SK-N-SH (cell line): Measurements from ENCODE around the gene EIF5A. TPM values are rescaled to one million over a fixed set of nuclear protein-coding genes. Genes with fewer than 3 reads are reported as not detected.

Experiments used
- CTCF ChIA-PET: fragments of 300-600, 350-600 bp; formaldehyde crosslinking; extraction: SDS; loops from one replicate; lab custom pipeline; 2021; lab: Yijun Ruan, JAX
- POLR2A ChIA-PET: fragments of 350-600 bp; sonication (Branson Sonifier 250); formaldehyde crosslinking; extraction: SDS; loops from one replicate; lab custom pipeline; 2020; ENCODE audit warnings: antibody characterized with exemption, inconsistent platforms; lab: Yijun Ruan, JAX
- DNase-seq: peaks from one replicate; pipeline ENCODE4 v3.0.0; 2012
- H2AFZ ChIP-seq: fragments of 200-600 bp; sonication (generic); 2 replicates; pipeline ENCODE4 v1.8.1; 2016; ENCODE audit warnings: antibody characterized with exemption, mild to moderate bottlenecking, low read depth
- H3F3A ChIP-seq: fragments of 200-600 bp; sonication (generic); replicated peaks from 2 replicates; pipeline ENCODE3; 2016; ENCODE audit warnings: antibody characterized with exemption, mild to moderate bottlenecking; ENCODE audit not compliant: insufficient read depth
- H3K27ac ChIP-seq, 2 experiments: fragments of 200-500 bp in 1 of 2; fragments of 200-600 bp in 1 of 2; sonication (Bioruptor generic) in 1 of 2; sonication (generic), shearing (Covaris generic) in 1 of 2; 2 replicates each; pipeline versions ENCODE4 v1.5.1 to v1.6.1; 2014 to 2016; ENCODE audit warnings: low read depth in 2 of 2, inconsistent platforms in 1 of 2, low read length in 1 of 2, mild to moderate bottlenecking in 1 of 2, mixed read lengths in 1 of 2
- H3K27me3 ChIP-seq: fragments of 200-600 bp; sonication (generic), shearing (Covaris generic); 2 replicates; pipeline ENCODE4 v1.6.1; 2016; ENCODE audit warnings: mixed run types; ENCODE audit not compliant: insufficient read depth
- H3K36me3 ChIP-seq, 2 experiments: fragments of 200-500 bp in 1 of 2; fragments of 200-600 bp in 1 of 2; sonication (Bioruptor generic) in 1 of 2; sonication (generic) in 1 of 2; replicated peaks in 1 of 2; 2 replicates each; pipeline versions ENCODE3 to v1.5.1; 2014 to 2016; ENCODE audit warnings: low read length in 1 of 2, mild to moderate bottlenecking in 1 of 2; ENCODE audit not compliant: insufficient read depth in 2 of 2, control insufficient read depth in 1 of 2
- H3K4me1 ChIP-seq, 2 experiments: fragments of 200-500 bp in 1 of 2; fragments of 200-600 bp in 1 of 2; sonication (Bioruptor generic) in 1 of 2; sonication (generic), shearing (Covaris generic) in 1 of 2; 2 replicates each; pipeline versions ENCODE4 v1.5.1 to v1.6.1; 2014 to 2016; ENCODE audit warnings: low read depth in 1 of 2, low read length in 1 of 2, mixed run types in 1 of 2; ENCODE audit not compliant: insufficient read depth in 2 of 2, control insufficient read depth in 1 of 2
- H3K4me2 ChIP-seq: fragments of 200-600 bp; sonication (generic), shearing (Covaris generic); 2 replicates; pipeline ENCODE4 v1.6.1; 2017; ENCODE audit warnings: mixed run types
- H3K4me3 ChIP-seq, 2 experiments: fragments of 200-500 bp in 1 of 2; fragments of 200-600 bp in 1 of 2; sonication (Bioruptor generic) in 1 of 2; sonication (generic), shearing (Covaris generic) in 1 of 2; 2 replicates each; pipeline versions ENCODE4 v1.5.1 to v1.8.1; 2014 to 2016; ENCODE audit warnings: low read depth in 2 of 2, inconsistent platforms in 1 of 2, low read length in 1 of 2, mild to moderate bottlenecking in 1 of 2, mixed read lengths in 1 of 2, moderate library complexity in 1 of 2
- H3K79me2 ChIP-seq: fragments of 200-600 bp; sonication (generic); 2 replicates; pipeline ENCODE4 v1.8.1; 2017; ENCODE audit warnings: mild to moderate bottlenecking; ENCODE audit not compliant: insufficient read depth
- H3K9ac ChIP-seq: fragments of 200-600 bp; sonication (generic); 2 replicates; pipeline ENCODE4 v1.6.1; 2017; ENCODE audit warnings: mixed run types
- H3K9me2 ChIP-seq: fragments of 200-600 bp; sonication (generic); 2 replicates; pipeline ENCODE4 v1.6.1; 2017; ENCODE audit warnings: mixed run types
- H3K9me3 ChIP-seq: fragments of 200-600 bp; sonication (generic); 2 replicates; pipeline ENCODE4 v1.6.1; 2017; ENCODE audit warnings: mixed run types, mild to moderate bottlenecking, moderate library complexity
- H4K20me1 ChIP-seq: fragments of 200-600 bp; sonication (generic); 2 replicates; pipeline ENCODE4 v1.6.1; 2017; ENCODE audit warnings: mild to moderate bottlenecking, mixed run types; ENCODE audit not compliant: insufficient read depth
- FOXJ3 ChIP-seq: sonication (generic); formaldehyde crosslinking; IDR thresholded peaks from 2 replicates; pipeline ENCODE4 v1.5.1; 2020; ENCODE audit warnings: mild to moderate bottlenecking, missing genetic modification reagents
- NRF1 ChIP-seq: IDR thresholded peaks from 2 replicates; pipeline ENCODE4 v1.6.1; 2012; ENCODE audit warnings: low read depth, mild to moderate bottlenecking, low read length
- POLR2AphosphoS5 ChIP-seq: IDR thresholded peaks from 2 replicates; pipeline ENCODE4 v1.6.1; 2012; ENCODE audit warnings: low read depth, low read length
- WGBS: methylation state at CpG from one replicate; pipeline ENCODE4 v1.1.6; 2017; ENCODE audit warnings: low lambda C conversion rate; 5-methylcytosine and 5-hydroxymethylcytosine counted together
- polyA plus RNA-seq, 3 experiments: library from polyadenylated mRNA; depleted of rRNA; stranded (reverse); fragments of >200 nt; gene quantifications; 2 replicates each; pipeline ENCODE4 v1.2.3, GENCODE V29; 2012
- TF ChIP-seq, protein P1 (sequence below): fragments of 200-600 bp; sonication (generic); IDR thresholded peaks from 2 replicates; pipeline ENCODE4 v1.6.1; 2017; ENCODE audit warnings: antibody characterized with exemption, mild to moderate bottlenecking, moderate library complexity
- TF ChIP-seq, protein P2 (sequence below): IDR thresholded peaks from 2 replicates; pipeline ENCODE4 v1.4.0; 2012; ENCODE audit warnings: low read depth, borderline replicate concordance

The EIF5A gene
- polyA plus RNA-seq, 1 of the 3 experiments (the other 2 are of a cell fraction): 971 TPM

DNA sequence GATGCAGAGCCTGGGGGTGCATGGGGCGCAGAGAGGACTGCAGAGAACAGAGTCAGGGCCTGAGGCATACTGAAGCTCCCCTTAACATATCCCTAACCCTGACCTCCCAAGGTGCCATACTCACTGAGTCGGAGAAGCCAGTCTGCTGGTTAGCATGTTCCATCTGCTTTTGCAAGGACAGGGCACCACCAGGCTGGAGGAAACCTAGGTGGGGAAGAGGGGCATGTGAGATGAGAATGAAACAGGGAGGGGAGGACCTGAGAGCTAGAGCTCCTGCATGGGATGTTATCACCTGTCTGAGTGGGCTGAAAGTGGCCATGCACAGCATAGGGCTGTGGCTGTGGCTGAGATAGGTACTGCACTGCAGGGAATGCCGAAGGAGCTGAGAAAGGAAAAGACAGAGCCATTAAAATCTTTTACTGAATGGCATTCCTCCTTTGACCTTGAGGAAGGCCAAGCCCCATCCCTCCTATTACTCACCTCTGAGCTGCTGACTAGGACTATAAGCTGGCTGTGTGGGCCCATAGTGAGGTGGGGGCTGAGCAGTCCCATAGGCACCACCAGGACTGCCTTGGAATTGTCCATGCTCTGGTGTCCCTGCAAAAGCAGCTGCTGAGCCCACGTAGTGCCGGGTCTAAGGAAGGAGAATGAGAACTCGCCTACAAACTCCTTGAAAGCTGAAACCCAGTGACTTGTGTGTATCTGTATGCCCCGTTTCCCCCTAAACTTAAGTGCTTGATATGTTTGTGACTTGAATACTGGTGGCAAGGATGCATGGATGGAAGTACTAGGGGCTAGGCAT, 5.9 kb downstream of the EIF5A start:
- WGBS: 78% methylated on average over 6 of the region's 7 CpGs
- Histone ChIP-seq H3K27me3 (no peaks in the 10 kb centered on the region), H3K36me3 (peaks cover 53 to 59% of the 10 kb centered on the region in 2 experiments), H4K20me1 (peaks cover 62% of the 10 kb centered on the region), H3K9me2 (no peaks in the 10 kb centered on the region), H3K4me1 (peaks cover 23 to 49% of the 10 kb centered on the region in 2 experiments), H2AFZ (no peak overlapping the region), H3F3A (peaks cover 63% of the 10 kb centered on the region), H3K9ac (no peak overlapping the region), H3K9me3 (no peaks in the 10 kb centered on the region), H3K27ac (peak overlapping the region in 1 of 2 experiments; percentile 8; a peak in 2 of 4 replicates), H3K4me3 (peak overlapping the region in 1 of 2 experiments; percentile 94; a peak in 1 of 4 replicates), H3K79me2 (peaks cover 62% of the 10 kb centered on the region), H3K4me2 (peak overlapping the region; percentile 99; the same call in 1 of the 2 replicates)
- no peak for DNase-seq
- CTCF ChIA-PET: interaction anchor here (0.6 to 2.2 kb wide), 9 partner anchors 11 to 99 kb away, joined by 3 to 7 read pairs (median 3); no protein-coding TSS in a partner anchor
- POLR2A ChIA-PET: interaction anchor here (0.8 to 1.2 kb wide), 2 partner anchors 12 to 16 kb away, joined by 3 to 6 read pairs; partner anchors contain the start of gene NEURL4
- TF ChIP-seq NRF1 (no peak), POLR2AphosphoS5 (peak; percentile 50; the same call in 1 of the 2 replicates)
- TF ChIP-seq, protein P1, sequence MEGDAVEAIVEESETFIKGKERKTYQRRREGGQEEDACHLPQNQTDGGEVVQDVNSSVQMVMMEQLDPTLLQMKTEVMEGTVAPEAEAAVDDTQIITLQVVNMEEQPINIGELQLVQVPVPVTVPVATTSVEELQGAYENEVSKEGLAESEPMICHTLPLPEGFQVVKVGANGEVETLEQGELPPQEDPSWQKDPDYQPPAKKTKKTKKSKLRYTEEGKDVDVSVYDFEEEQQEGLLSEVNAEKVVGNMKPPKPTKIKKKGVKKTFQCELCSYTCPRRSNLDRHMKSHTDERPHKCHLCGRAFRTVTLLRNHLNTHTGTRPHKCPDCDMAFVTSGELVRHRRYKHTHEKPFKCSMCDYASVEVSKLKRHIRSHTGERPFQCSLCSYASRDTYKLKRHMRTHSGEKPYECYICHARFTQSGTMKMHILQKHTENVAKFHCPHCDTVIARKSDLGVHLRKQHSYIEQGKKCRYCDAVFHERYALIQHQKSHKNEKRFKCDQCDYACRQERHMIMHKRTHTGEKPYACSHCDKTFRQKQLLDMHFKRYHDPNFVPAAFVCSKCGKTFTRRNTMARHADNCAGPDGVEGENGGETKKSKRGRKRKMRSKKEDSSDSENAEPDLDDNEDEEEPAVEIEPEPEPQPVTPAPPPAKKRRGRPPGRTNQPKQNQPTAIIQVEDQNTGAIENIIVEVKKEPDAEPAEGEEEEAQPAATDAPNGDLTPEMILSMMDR: peak; percentile 27; the same call in 1 of the 2 replicates
- TF ChIP-seq, protein P2, sequence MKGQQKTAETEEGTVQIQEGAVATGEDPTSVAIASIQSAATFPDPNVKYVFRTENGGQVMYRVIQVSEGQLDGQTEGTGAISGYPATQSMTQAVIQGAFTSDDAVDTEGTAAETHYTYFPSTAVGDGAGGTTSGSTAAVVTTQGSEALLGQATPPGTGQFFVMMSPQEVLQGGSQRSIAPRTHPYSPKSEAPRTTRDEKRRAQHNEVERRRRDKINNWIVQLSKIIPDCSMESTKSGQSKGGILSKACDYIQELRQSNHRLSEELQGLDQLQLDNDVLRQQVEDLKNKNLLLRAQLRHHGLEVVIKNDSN: no peak

DNA sequence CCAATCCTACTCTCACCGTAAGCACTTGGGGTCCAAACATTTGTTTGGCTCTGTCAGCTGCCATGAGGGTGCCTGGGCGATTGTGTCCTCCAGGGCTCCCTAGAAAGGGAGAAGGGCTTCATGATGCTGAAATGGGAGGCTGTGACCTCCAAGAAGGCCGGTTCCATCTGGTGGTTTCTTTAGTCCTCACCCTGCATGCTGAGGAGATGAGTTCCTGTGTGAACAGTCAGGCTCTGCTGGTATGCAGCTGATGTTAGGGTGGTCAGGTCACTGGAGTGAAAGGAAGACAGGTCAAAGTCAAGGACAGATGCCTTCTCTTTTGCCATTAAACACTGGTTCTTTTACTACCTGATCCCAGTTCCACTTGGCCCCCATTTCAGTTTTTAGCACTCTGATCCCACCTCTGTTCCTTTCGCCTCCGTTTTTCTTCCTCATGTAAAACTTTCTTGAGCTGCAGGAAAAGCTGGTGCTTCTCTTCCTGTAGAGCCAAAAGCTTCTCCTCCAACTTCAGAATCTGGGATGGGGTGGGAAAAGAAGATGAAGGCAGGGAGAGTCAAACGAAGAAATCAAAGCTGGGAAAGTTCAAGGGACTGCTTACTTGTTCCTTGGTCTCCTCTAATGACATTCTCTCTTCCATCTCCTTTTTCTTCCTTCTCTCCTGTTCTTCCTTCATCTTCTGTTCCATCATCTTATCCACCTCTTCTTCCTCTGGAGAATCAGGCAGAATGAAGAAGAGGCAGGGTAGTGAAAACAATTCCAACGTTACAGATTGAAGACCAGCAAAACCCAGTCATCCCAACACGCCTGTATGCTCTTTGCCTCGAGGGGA, 6.7 kb downstream of the EIF5A start:
- Histone ChIP-seq H4K20me1 (peaks cover 54% of the 10 kb centered on the region), H3K79me2 (peaks cover 54% of the 10 kb centered on the region), H3K4me2 (peak overlapping the region; percentile 99), H3K9me2 (no peaks in the 10 kb centered on the region), H3K36me3 (peaks cover 59% of the 10 kb centered on the region in 2 experiments), H3K9me3 (no peaks in the 10 kb centered on the region), H3K27me3 (no peaks in the 10 kb centered on the region), H3K4me1 (peaks cover 23 to 47% of the 10 kb centered on the region in 2 experiments), H3K27ac (peak overlapping the region; percentile 76 to 90), H2AFZ (no peak overlapping the region), H3K9ac (peak overlapping the region; percentile 80), H3K4me3 (peak overlapping the region; percentile 88 to 94), H3F3A (peaks cover 56% of the 10 kb centered on the region)
- ChIA-PET CTCF (interaction anchor here (0.9 to 2.9 kb wide), 10 partner anchors 9 to 100 kb away, joined by 3 to 12 read pairs (median 3); no protein-coding TSS in a partner anchor), POLR2A (interaction anchor here (0.8 to 2.6 kb wide), 2 partner anchors 11 to 15 kb away, joined by 3 to 11 read pairs; partner anchors contain the start of gene NEURL4)
- no peak for DNase-seq
- 38% methylated on average over 8 of the region's 9 CpGs for WGBS
- TF ChIP-seq, protein P1: no peak
- TF ChIP-seq FOXJ3 (CRISPR knock-in tag) (no peak), POLR2AphosphoS5 (0 out of 2 replicates have a peak, but pooled peaks have one; percentile 1)
